ENCODE data around the gene SAMD13. TPM values are rescaled to one million over a fixed set of nuclear protein-coding genes. Genes with fewer than 3 reads are reported as not detected.

The SAMD13 gene
- total RNA-seq, 6 donors from 2014 or later, result 0.71 to 1.9 (median 0.90) TPM; not detected in 2

GRCh38 chr1:84264961-84265360 is 36.5 kb upstream of the SAMD13 start:
- ATAC-seq (ENCODE audit: low FRiP score in 2 of 2) (no peak), DNase-seq (no peak)

DNA sequence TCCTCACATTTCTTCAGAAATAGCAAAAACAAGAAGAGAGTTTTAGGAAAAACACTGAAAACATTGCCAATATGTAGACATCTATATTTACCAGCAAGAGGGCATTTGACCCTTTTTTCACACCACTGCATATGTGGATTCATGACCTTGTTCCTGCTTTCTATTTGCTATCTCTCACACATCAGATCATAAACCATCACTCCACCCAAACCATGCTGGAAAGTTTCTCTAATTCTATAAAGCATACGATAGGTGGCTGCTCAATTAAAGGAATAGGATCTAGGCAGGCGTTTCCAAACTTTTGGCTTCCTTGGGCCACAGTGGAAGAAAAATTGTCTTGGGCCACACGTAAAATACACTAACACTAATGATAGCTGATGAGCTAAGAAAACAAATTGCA is 35.6 kb upstream of the SAMD13 start:
- H3K27me3 ChIP-seq, result no peaks in the 10 kb centered on the region
- no peak for DNase-seq
- ATAC-seq (ENCODE audit: low FRiP score in 2 of 2), result no peak
- no peak overlapping the region for H3K4me3 ChIP-seq
- no peak for TF ChIP-seq POLR2A (IDR thresholded peaks at IDR 0.05)
- TF ChIP-seq CTCF (IDR thresholded peaks at IDR 0.05), result no peak
- no peak for TF ChIP-seq EP300 (IDR thresholded peaks at IDR 0.05)
- TF ChIP-seq POLR2AphosphoS5 (IDR thresholded peaks at IDR 0.05), result no peak
- no peak overlapping the region for H3K27ac ChIP-seq
- no peaks in the 10 kb centered on the region for H3K9me3 ChIP-seq
- H3K4me1 ChIP-seq, result no peaks in the 10 kb centered on the region
- no peaks in the 10 kb centered on the region for H3K36me3 ChIP-seq
- WGBS, 2 donors, result 87 to 93% methylated on average over 3 of the region's 3 CpGs

More at GRCh38 chr1:84264961-84265360, 36.5 kb upstream of the SAMD13 start:
- H3K36me3 ChIP-seq, result no peaks in the 10 kb centered on the region
- H3K9me3 ChIP-seq, result no peaks in the 10 kb centered on the region
- no peaks in the 10 kb centered on the region for H3K4me1 ChIP-seq
- no peak overlapping the region for H3K4me3 ChIP-seq
- H3K27ac ChIP-seq, result no peak overlapping the region
- 75 to 79% methylated on average over 2 of the region's 2 CpGs for WGBS, 2 donors
- TF ChIP-seq EP300 (IDR thresholded peaks at IDR 0.05), result no peak
- TF ChIP-seq CTCF (IDR thresholded peaks at IDR 0.05), result no peak
- TF ChIP-seq POLR2AphosphoS5 (IDR thresholded peaks at IDR 0.05), result no peak
- TF ChIP-seq POLR2A (IDR thresholded peaks at IDR 0.05), result no peak
- no peaks in the 10 kb centered on the region for H3K27me3 ChIP-seq

GRCh38 chr1:84266748-84267147 is 34.8 kb upstream of the SAMD13 start:
- Histone ChIP-seq H3K27me3 (no peaks in the 10 kb centered on the region), H3K9me3 (no peaks in the 10 kb centered on the region), H3K4me3 (no peak overlapping the region), H3K27ac (no peak overlapping the region), H3K4me1 (peaks cover 0 to 8% (median under 1%) of the 10 kb centered on the region in 4 donors), H3K36me3 (no peaks in the 10 kb centered on the region)
- TF ChIP-seq CTCF (IDR thresholded peaks at IDR 0.05) (no peak), POLR2AphosphoS5 (IDR thresholded peaks at IDR 0.05) (no peak), EP300 (IDR thresholded peaks at IDR 0.05) (no peak), POLR2A (IDR thresholded peaks at IDR 0.05) (no peak)
- no peak for DNase-seq
- 0 to 41% methylated on average over 1 of the region's 1 CpG for WGBS, 2 donors
- ATAC-seq (ENCODE audit: low FRiP score in 2 of 2), result no peak

DNA sequence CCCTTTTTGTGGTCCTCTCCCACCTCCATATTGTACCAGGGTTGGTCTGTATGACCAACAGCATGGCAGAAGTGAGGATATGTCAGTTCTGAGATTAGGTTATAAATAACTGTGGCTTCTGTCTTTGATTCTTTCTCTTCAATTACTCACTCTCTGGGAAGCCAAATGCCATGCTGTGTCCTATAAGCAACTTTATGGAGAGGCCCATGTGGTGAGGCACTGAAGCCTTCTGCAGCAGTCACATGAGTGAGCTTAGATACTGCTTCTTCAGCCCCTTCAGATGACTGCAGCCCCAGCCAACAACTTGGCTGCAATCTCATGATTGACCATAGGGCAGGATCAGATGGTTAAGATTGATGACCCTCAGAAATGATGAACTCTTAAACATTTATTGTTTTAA is 34.0 kb upstream of the SAMD13 start:
- H3K27ac ChIP-seq, result no peak overlapping the region
- DNase-seq (no peak), ATAC-seq (ENCODE audit: low FRiP score in 2 of 2) (no peak)
- no peaks in the 10 kb centered on the region for H3K27me3 ChIP-seq
- peaks cover 0 to 11% (median 3%) of the 10 kb centered on the region in 4 donors for H3K4me1 ChIP-seq
- TF ChIP-seq POLR2AphosphoS5 (IDR thresholded peaks at IDR 0.05) (no peak), EP300 (IDR thresholded peaks at IDR 0.05) (no peak), CTCF (IDR thresholded peaks at IDR 0.05) (no peak), POLR2A (IDR thresholded peaks at IDR 0.05) (no peak)
- no peaks in the 10 kb centered on the region for H3K36me3 ChIP-seq
- no peak overlapping the region for H3K4me3 ChIP-seq
- no peaks in the 10 kb centered on the region for H3K9me3 ChIP-seq

GRCh38 chr1:84268346-84268745 is 33.2 kb upstream of the SAMD13 start:
- Histone ChIP-seq H3K4me1 (peaks cover 0 to 11% (median 3%) of the 10 kb centered on the region in 4 donors), H3K36me3 (no peaks in the 10 kb centered on the region), H3K27ac (no peak overlapping the region), H3K9me3 (no peaks in the 10 kb centered on the region), H3K27me3 (no peaks in the 10 kb centered on the region), H3K4me3 (no peak overlapping the region)
- ATAC-seq (ENCODE audit: low FRiP score in 2 of 2), result no peak
- TF ChIP-seq POLR2A (IDR thresholded peaks at IDR 0.05) (no peak), POLR2AphosphoS5 (IDR thresholded peaks at IDR 0.05) (no peak), CTCF (IDR thresholded peaks at IDR 0.05) (no peak), EP300 (IDR thresholded peaks at IDR 0.05) (no peak)
- 87 to 90% methylated on average over 1 of the region's 1 CpG for whole genome bisulfite sequencing, 2 donors
- no peak for DNase-seq

Data from upper lobe of left lung (tissue), 6 donors.